Stimulated activated naive CD4-positive, alpha-beta T cell (primary cell): ENCODE data around the gene CRIP1.

ENCODE experiments used
- DNase-seq, 6 experiments: peaks; one replicate each; lab custom pipeline; 2025; lab: John Stamatoyannopoulos, UW

CRIP1 gene

GRCh38 chr14:105507247-105507646, 20.6 kb downstream of the CRIP1 start:
- DNase-seq = no peak

- DNase-seq = no peak
These were observed 21.4 kb downstream of the CRIP1 start for GRCh38 chr14:105508069-105508468.

GRCh38 chr14:105508601-105509000, 21.9 kb downstream of the CRIP1 start:
- DNase-seq = no peak

- DNase-seq = no peak
These were observed 30.4 kb downstream of the CRIP1 start for GRCh38 chr14:105517096-105517495.

GRCh38 chr14:105519946-105520698, 33.4 kb downstream of the CRIP1 start:
- no peak for DNase-seq

- no peak for DNase-seq
These were observed 38.6 kb downstream of the CRIP1 start for GRCh38 chr14:105525326-105525725.

- DNase-seq = peak in 4 of 6 experiments; percentile 25 to 45 (median 33)
These were observed 39.4 kb downstream of the CRIP1 start, which contains the start of gene TMEM121 for GRCh38 chr14:105525861-105526775. Gene TMEM121 (plus strand): TSS chr14:105526583. CDS start chr14:105528835, 2,252 bp downstream.

- DNase-seq = no peak
These were observed 40.2 kb downstream of the CRIP1 start for GRCh38 chr14:105526776-105527380.

- no peak for DNase-seq
These were observed 40.7 kb downstream of the CRIP1 start for GRCh38 chr14:105527381-105527825.

- peak; percentile 53 to 79 (median 70) for DNase-seq
These were observed 41.3 kb downstream of the CRIP1 start for GRCh38 chr14:105527826-105528585.

GRCh38 chr14:105528586-105529318, 42.1 kb downstream of the CRIP1 start:
- DNase-seq = peak in 2 of 6 experiments; percentile 40 to 56

- DNase-seq = peak in 2 of 6 experiments; percentile 50 to 55
These were observed 42.6 kb downstream of the CRIP1 start for GRCh38 chr14:105529319-105529568.

- DNase-seq = peak in 2 of 6 experiments; percentile 12 to 20
These were observed 43.0 kb downstream of the CRIP1 start for GRCh38 chr14:105529569-105530284.

GRCh38 chr14:105530285-105531087, 43.8 kb downstream of the CRIP1 start:
- no peak for DNase-seq

- no peak for DNase-seq
These were observed 44.6 kb downstream of the CRIP1 start for GRCh38 chr14:105531088-105531893.

- DNase-seq = no peak
These were observed 45.4 kb downstream of the CRIP1 start for GRCh38 chr14:105531894-105532623.

GRCh38 chr14:105532735-105533141, 46.1 kb downstream of the CRIP1 start:
- no peak for DNase-seq

GRCh38 chr14:105533391-105533790, 46.7 kb downstream of the CRIP1 start:
- no peak for DNase-seq
